ENCODE measurements around the gene CDCA7L.

CDCA7L gene

DNA sequence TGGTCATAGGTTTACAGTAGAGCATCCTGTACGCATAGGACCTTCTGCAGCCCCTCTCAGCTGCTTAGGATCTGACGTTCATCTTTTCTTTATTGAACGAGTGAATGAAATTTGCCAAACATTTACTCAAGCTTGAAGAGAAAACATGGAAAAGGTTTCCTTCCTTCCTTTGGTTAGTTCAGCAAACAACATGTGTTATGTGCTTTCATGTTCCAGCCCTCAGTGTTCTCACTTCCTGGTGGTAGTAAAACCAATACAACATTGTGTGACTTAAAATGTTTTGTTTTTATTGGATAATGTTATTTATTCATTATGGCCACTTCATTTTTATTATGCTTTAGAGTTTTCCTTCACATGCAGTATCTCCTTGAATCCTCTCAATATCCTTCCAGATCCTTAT is 1.4 kb upstream of the CDCA7L start:
- Histone ChIP-seq H3K79me2 (no peaks in the 10 kb centered on the region), H3K27ac (no peak overlapping the region), H3K36me3 (ENCODE audit: control insufficient read depth, insufficient read depth, low read length) (no peaks in the 10 kb centered on the region), H3K4me3 (ENCODE audit: low read depth, low read length) (no peak overlapping the region), H2AFZ (no peak overlapping the region), H3K4me2 (ENCODE audit: low read length) (no peak overlapping the region), H3K27me3 (ENCODE audit: control insufficient read depth, insufficient read depth, low read length) (no peaks in the 10 kb centered on the region), H3K4me1 (no peaks in the 10 kb centered on the region), H3K9ac (no peak overlapping the region), H3K9me3 (ENCODE audit: control insufficient read depth, low read length) (no peaks in the 10 kb centered on the region)
- no peak for TF ChIP-seq CTCF (IDR thresholded peaks at IDR 0.05)

DNA sequence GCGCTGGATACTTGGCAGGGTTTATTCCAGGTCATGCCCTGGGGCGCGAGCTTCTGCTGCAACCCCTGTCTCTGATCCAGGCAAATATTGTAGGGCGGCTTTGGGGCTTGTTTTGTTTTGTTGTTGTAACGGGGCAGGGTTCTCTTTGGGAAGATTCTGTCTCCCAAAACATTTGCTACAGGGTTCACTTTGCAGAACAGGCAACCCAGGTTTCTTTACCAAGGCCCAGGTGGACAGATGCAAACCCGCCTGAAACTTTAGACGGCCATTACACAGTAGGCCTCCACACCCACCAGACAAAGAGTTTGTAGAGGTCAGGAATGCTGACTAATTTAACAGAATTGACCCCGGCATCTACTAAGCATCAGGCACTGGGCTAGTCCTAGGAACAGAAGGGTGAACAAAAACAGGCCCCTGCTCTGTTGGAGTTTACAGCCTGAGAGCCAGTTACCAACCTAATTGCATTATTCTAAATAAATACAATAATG is 567 bp upstream of the CDCA7L start:
- H3K4me1 ChIP-seq = no peaks in the 10 kb centered on the region
- H3K9ac ChIP-seq = no peak overlapping the region
- H3K27ac ChIP-seq = peak overlapping the region; percentile 17

GRCh38 chr7:21944616-21945453 is 864 bp downstream of the CDCA7L start:
- H3K9ac ChIP-seq = no peak overlapping the region

More for the DNA sequence above, 567 bp upstream of the CDCA7L start:
- H3K79me2 ChIP-seq = no peaks in the 10 kb centered on the region
- peak overlapping the region; percentile 85 for H2AFZ ChIP-seq
- H3K36me3 ChIP-seq (ENCODE audit: control insufficient read depth, insufficient read depth, low read length) = no peaks in the 10 kb centered on the region
- no peaks in the 10 kb centered on the region for H3K27me3 ChIP-seq (ENCODE audit: control insufficient read depth, insufficient read depth, low read length)
- H3K9me3 ChIP-seq (ENCODE audit: control insufficient read depth, low read length) = no peaks in the 10 kb centered on the region
- peak overlapping the region; percentile 64 for H3K4me2 ChIP-seq (ENCODE audit: low read length)
- TF ChIP-seq CTCF (IDR thresholded peaks at IDR 0.05) = no peak
- H3K4me3 ChIP-seq (ENCODE audit: low read depth, low read length) = peak overlapping the region; percentile 49

GRCh38 chr7:21943436-21943835 is 2.3 kb downstream of the CDCA7L start:
- Histone ChIP-seq H3K4me3 (ENCODE audit: low read depth, low read length) (no peak overlapping the region), H3K27me3 (ENCODE audit: control insufficient read depth, insufficient read depth, low read length) (no peaks in the 10 kb centered on the region), H3K79me2 (no peaks in the 10 kb centered on the region), H3K27ac (no peak overlapping the region), H3K9me3 (ENCODE audit: control insufficient read depth, low read length) (no peaks in the 10 kb centered on the region), H3K36me3 (ENCODE audit: control insufficient read depth, insufficient read depth, low read length) (no peaks in the 10 kb centered on the region), H2AFZ (no peak overlapping the region), H3K9ac (no peak overlapping the region), H3K4me2 (ENCODE audit: low read length) (no peak overlapping the region), H3K4me1 (no peaks in the 10 kb centered on the region)
- no peak for TF ChIP-seq CTCF (IDR thresholded peaks at IDR 0.05)

More at GRCh38 chr7:21944616-21945453, 864 bp downstream of the CDCA7L start:
- Histone ChIP-seq H3K79me2 (no peaks in the 10 kb centered on the region), H2AFZ (peak overlapping the region; percentile 85), H3K36me3 (ENCODE audit: control insufficient read depth, insufficient read depth, low read length) (no peaks in the 10 kb centered on the region), H3K4me2 (ENCODE audit: low read length) (peak overlapping the region; percentile 64), H3K4me1 (no peaks in the 10 kb centered on the region), H3K9me3 (ENCODE audit: control insufficient read depth, low read length) (no peaks in the 10 kb centered on the region), H3K27ac (no peak overlapping the region), H3K27me3 (ENCODE audit: control insufficient read depth, insufficient read depth, low read length) (no peaks in the 10 kb centered on the region), H3K4me3 (ENCODE audit: low read depth, low read length) (peak overlapping the region; percentile 49)
- peak; percentile 8 for TF ChIP-seq CTCF (IDR thresholded peaks at IDR 0.05)

Data from parathyroid adenoma (tissue), 2 donors.